GM23338 (cell line): ENCODE measurements around the gene ZCCHC2. TPM values are rescaled to one million over a fixed set of nuclear protein-coding genes. Genes with fewer than 3 reads are reported as not detected.

Experiments
- ATAC-seq: fragments of 200-7000 bp; cut with Tn5 transposase; 3 replicates; pipeline ENCODE4 v1.9.1; 2020
- DNase-seq: peaks from one replicate; pipeline ENCODE4 v3.0.0-alpha.2; 2015; ENCODE audit warnings: low spot score
- H2AFZ ChIP-seq: fragments of 200-600 bp; sonication (generic); 2 replicates; pipeline ENCODE4 v1.8.0; 2016; ENCODE audit warnings: antibody characterized with exemption, mild to moderate bottlenecking, moderate library complexity
- H3F3A ChIP-seq: fragments of 200-600 bp; sonication (generic); replicated peaks from 2 replicates; pipeline ENCODE4 v1.8.0; 2017; ENCODE audit warnings: antibody characterized with exemption, mixed run types, low read depth
- H3K27ac ChIP-seq: fragments of 200-600 bp; sonication (generic); 2 replicates; pipeline ENCODE4 v1.6.1; 2016; ENCODE audit warnings: low read depth
- H3K27me3 ChIP-seq: fragments of 200-600 bp; sonication (generic); 2 replicates; pipeline ENCODE4 v1.8.0; 2016; ENCODE audit warnings: mild to moderate bottlenecking, mixed run types, moderate library complexity; ENCODE audit not compliant: insufficient read depth
- H3K36me3 ChIP-seq: fragments of 200-600 bp; sonication (generic); 2 replicates; pipeline ENCODE4 v1.8.0; 2016; ENCODE audit warnings: mild to moderate bottlenecking; ENCODE audit not compliant: insufficient read depth
- H3K4me1 ChIP-seq: fragments of 200-600 bp; sonication (generic); 2 replicates; pipeline ENCODE4 v1.8.0; 2016; ENCODE audit warnings: mild to moderate bottlenecking, moderate library complexity; ENCODE audit not compliant: insufficient read depth
- H3K4me2 ChIP-seq: fragments of 200-600 bp; sonication (generic); 2 replicates; pipeline ENCODE4 v1.7.1; 2017; ENCODE audit warnings: mixed run types
- H3K4me3 ChIP-seq: fragments of 200-600 bp; sonication (generic); 2 replicates; pipeline ENCODE4 v1.6.1; 2016; ENCODE audit warnings: mixed run types
- H3K79me2 ChIP-seq: fragments of 200-600 bp; sonication (generic); replicated peaks from 2 replicates; pipeline ENCODE4 v1.8.0; 2017; ENCODE audit warnings: mild to moderate bottlenecking; ENCODE audit not compliant: insufficient read depth
- H3K9me2 ChIP-seq: fragments of 200-600 bp; sonication (generic); 2 replicates; pipeline ENCODE4 v1.8.0; 2017; ENCODE audit not compliant: insufficient read depth
- H4K20me1 ChIP-seq: fragments of 200-600 bp; sonication (generic); replicated peaks from 2 replicates; pipeline ENCODE4 v1.8.0; 2017; ENCODE audit warnings: mild to moderate bottlenecking; ENCODE audit not compliant: insufficient read depth
- H3K27ac Mint-ChIP-seq: 2 replicates; pipeline ENCODE4 v1.8.0; 2020; ENCODE audit warnings: inconsistent platforms, mild to moderate bottlenecking, moderate library complexity, mixed read lengths
- H3K27me3 Mint-ChIP-seq: 3 replicates; pipeline ENCODE4 v1.8.0; 2022; ENCODE audit warnings: low read depth, mild to moderate bottlenecking, moderate library complexity, mixed read lengths, inconsistent platforms; ENCODE audit not compliant: insufficient read depth, poor library complexity
- H3K36me3 Mint-ChIP-seq: 3 replicates; pipeline ENCODE4 v1.8.0; 2021; ENCODE audit warnings: low read depth, mild to moderate bottlenecking, inconsistent platforms, moderate library complexity, mixed read lengths
- H3K4me1 Mint-ChIP-seq: 3 replicates; pipeline ENCODE4 v1.8.0; 2020; ENCODE audit warnings: mild to moderate bottlenecking, inconsistent platforms, mixed read lengths
- H3K4me3 Mint-ChIP-seq: 3 replicates; pipeline ENCODE4 v1.8.0; 2021; ENCODE audit warnings: moderate library complexity, mild to moderate bottlenecking, inconsistent platforms, mixed read lengths
- H3K9me3 Mint-ChIP-seq: 3 replicates; pipeline ENCODE4 v1.8.0; 2020; ENCODE audit warnings: moderate library complexity, mild to moderate bottlenecking, inconsistent platforms, mixed read lengths
- CREB1 ChIP-seq: fragments of 250-450 bp; sonication (Bioruptor Pico); IDR thresholded peaks from 2 replicates; pipeline ENCODE4 v1.5.0; 2020; ENCODE audit warnings: low read depth, mild to moderate bottlenecking, moderate library complexity
- ETS1 ChIP-seq: IDR thresholded peaks from 2 replicates; pipeline ENCODE4 v1.6.1; 2016; ENCODE audit warnings: antibody characterized with exemption
- EZH2 ChIP-seq: fragments of 200-600 bp; sonication (generic); IDR thresholded peaks from one replicate; pipeline ENCODE4 v1.8.0; 2017; ENCODE audit warnings: antibody characterized with exemption, mild to moderate bottlenecking, low read depth; ENCODE audit not compliant: unreplicated experiment
- EZH2phosphoT487 ChIP-seq: fragments of 200-600 bp; sonication (generic); IDR thresholded peaks from one replicate; pipeline ENCODE4 v1.8.1; 2018; ENCODE audit warnings: antibody characterized with exemption; ENCODE audit not compliant: unreplicated experiment
- NANOG ChIP-seq: IDR thresholded peaks from 2 replicates; pipeline ENCODE4 v1.6.1; 2016; ENCODE audit warnings: antibody characterized with exemption, borderline replicate concordance
- POLR2AphosphoS5 ChIP-seq: IDR thresholded peaks from 2 replicates; pipeline ENCODE4 v1.6.1; 2016; ENCODE audit warnings: antibody characterized with exemption, low read depth
- ZNF114 ChIP-seq: fragments of 250-450 bp; sonication (Bioruptor Pico); IDR thresholded peaks from 2 replicates; pipeline ENCODE4 v1.5.0; 2020; ENCODE audit warnings: mild to moderate bottlenecking, moderate library complexity
- ZNF331 ChIP-seq: fragments of 250-450 bp; sonication (Bioruptor Pico); IDR thresholded peaks from 2 replicates; pipeline ENCODE4 v1.5.0; 2020; ENCODE audit warnings: low read depth, mild to moderate bottlenecking, moderate library complexity
- ZNF462 ChIP-seq: fragments of 250-450 bp; sonication (Bioruptor Pico); IDR thresholded peaks from 2 replicates; pipeline ENCODE4 v1.5.0; 2020; ENCODE audit warnings: mild to moderate bottlenecking, moderate library complexity
- polyA plus RNA-seq: library from polyadenylated mRNA; unstranded; fragments of >200 nt; fragmentation: Nextera tagmentation; extraction: Ambion mirVana; gene quantifications from 2 replicates; pipeline ENCODE4 v1.2.1, GENCODE V29; 2016
- total RNA-seq: library from RNA; depleted of rRNA; stranded (reverse); fragments of >200 nt; shearing (Covaris generic); gene quantifications from 2 replicates; pipeline ENCODE4 v1.2.3, GENCODE V29; 2014

ZCCHC2 gene
- total and polyA plus RNA-seq, 2 experiments from 2014 or later = 5.4 to 15.4 TPM

- TF ChIP-seq ZNF462 (CRISPR knock-in tag) = no peak
- TF ChIP-seq EZH2phosphoT487 = no peak
- TF ChIP-seq CREB1 = no peak
- no peak for TF ChIP-seq ZNF114 (CRISPR knock-in tag)
These were observed 54.9 kb downstream of the ZCCHC2 start (continued) for GRCh38 chr18:62577765-62578164.

GRCh38 chr18:62578980-62579511 is 56.2 kb downstream of the ZCCHC2 start:
- no peak for DNase-seq
- Mint-ChIP-seq H3K4me3 (no peak overlapping the region), H3K36me3 (peaks cover 22% of the 10 kb centered on the region), H3K27me3 (peaks cover 3% of the 10 kb centered on the region), H3K4me1 (peaks cover 22% of the 10 kb centered on the region), H3K9me3 (no peaks in the 10 kb centered on the region), H3K27ac (no peak overlapping the region)
- Histone ChIP-seq H3K4me3 (no peak overlapping the region), H3K36me3 (no peaks in the 10 kb centered on the region), H4K20me1 (no peaks in the 10 kb centered on the region), H3K27me3 (no peaks in the 10 kb centered on the region), H3K4me2 (no peak overlapping the region), H3K9me2 (no peaks in the 10 kb centered on the region), H3F3A (no peaks in the 10 kb centered on the region), H3K79me2 (no peaks in the 10 kb centered on the region), H3K4me1 (peaks cover 7% of the 10 kb centered on the region), H2AFZ (no peak overlapping the region), H3K27ac (no peak overlapping the region)
- no peak for ATAC-seq
- TF ChIP-seq ZNF331 (CRISPR knock-in tag) = no peak
- no peak for TF ChIP-seq ETS1
- TF ChIP-seq POLR2AphosphoS5 = no peak
- TF ChIP-seq NANOG = no peak
- no peak for TF ChIP-seq EZH2
- TF ChIP-seq ZNF462 (CRISPR knock-in tag) = no peak
- TF ChIP-seq ZNF114 (CRISPR knock-in tag) = no peak
- TF ChIP-seq CREB1 = no peak
